ENCODE results near the gene SLC25A34. TPM values are rescaled to one million over a fixed set of nuclear protein-coding genes. Genes with fewer than 3 reads are reported as not detected.

SLC25A34 gene
- 1 to 10 TPM; 2.4 to 7.5 TPM for total RNA-seq

- peaks cover 16 to 55% of the 10 kb centered on the region in 2 donors for H3K4me1 ChIP-seq (ENCODE audit: control insufficient read depth in 1 of 2, low read depth in 2 of 2)
- peak; percentile 23 for TF ChIP-seq CTCF (IDR thresholded peaks at IDR 0.05)
- peak within 1 kb of the TSS; percentile 70 to 74 for H3K27ac ChIP-seq
- ATAC-seq (ENCODE audit: insufficient number of reproducible peaks, low FRiP score, low read depth) (no peak), DNase-seq (ENCODE audit: low spot score) (no peak)
- H3K27me3 ChIP-seq (replicated peaks; ENCODE audit: insufficient read depth): no peaks in the 10 kb centered on the region
- H3K9me3 ChIP-seq: no peaks in the 10 kb centered on the region
- H3K36me3 ChIP-seq: peaks cover 34% of the 10 kb centered on the region
- H3K4me3 ChIP-seq: no peak within 1 kb of the TSS
Observed at GRCh38 chr1:15736038-15736891, at the start of gene SLC25A34. SLC25A34 (plus strand) TSS chr1:15736258; CDS start chr1:15736486, 228 bp downstream.

- Histone ChIP-seq H3K9me3 (no peaks in the 10 kb centered on the region), H3K36me3 (no peaks in the 10 kb centered on the region), H3K27ac (no peak overlapping the region), H3K27me3 (replicated peaks; ENCODE audit: insufficient read depth) (no peaks in the 10 kb centered on the region), H3K4me1 (ENCODE audit: control insufficient read depth in 1 of 2, low read depth in 2 of 2) (peaks cover 24 to 51% of the 10 kb centered on the region in 2 donors), H3K4me3 (no peak overlapping the region)
- DNase-seq (ENCODE audit: low spot score) (no peak), ATAC-seq (ENCODE audit: insufficient number of reproducible peaks, low FRiP score, low read depth) (no peak)
- no peak for TF ChIP-seq CTCF (IDR thresholded peaks at IDR 0.05)
Observed at GRCh38 chr1:15687446-15687845, 48.6 kb upstream of the SLC25A34 start.

- Histone ChIP-seq H3K36me3 (no peaks in the 10 kb centered on the region), H3K27ac (no peak overlapping the region), H3K27me3 (replicated peaks; ENCODE audit: insufficient read depth) (no peaks in the 10 kb centered on the region), H3K9me3 (no peaks in the 10 kb centered on the region), H3K4me3 (no peak overlapping the region), H3K4me1 (ENCODE audit: control insufficient read depth in 1 of 2, low read depth in 2 of 2) (peaks cover 22 to 60% of the 10 kb centered on the region in 2 donors)
- ATAC-seq (ENCODE audit: insufficient number of reproducible peaks, low FRiP score, low read depth): no peak
- no peak for TF ChIP-seq CTCF (IDR thresholded peaks at IDR 0.05)
- DNase-seq (ENCODE audit: low spot score): no peak
Observed at GRCh38 chr1:15690317-15690716, 45.7 kb upstream of the SLC25A34 start.

GRCh38 chr1:15691434-15692032 is 44.5 kb upstream of the SLC25A34 start:
- peak overlapping the region; percentile 34 to 60 for H3K27ac ChIP-seq
- ATAC-seq (ENCODE audit: insufficient number of reproducible peaks, low FRiP score, low read depth) (no peak), DNase-seq (ENCODE audit: low spot score) (no peak)
- H3K27me3 ChIP-seq (replicated peaks; ENCODE audit: insufficient read depth): no peaks in the 10 kb centered on the region
- no peak for TF ChIP-seq CTCF (IDR thresholded peaks at IDR 0.05)
- H3K4me1 ChIP-seq (ENCODE audit: control insufficient read depth in 1 of 2, low read depth in 2 of 2): peaks cover 14 to 54% of the 10 kb centered on the region in 2 donors
- no peaks in the 10 kb centered on the region for H3K9me3 ChIP-seq
- H3K4me3 ChIP-seq: no peak overlapping the region
- no peaks in the 10 kb centered on the region for H3K36me3 ChIP-seq

GRCh38 chr1:15692121-15692682 is 43.9 kb upstream of the SLC25A34 start:
- Histone ChIP-seq H3K27me3 (replicated peaks; ENCODE audit: insufficient read depth) (no peaks in the 10 kb centered on the region), H3K9me3 (no peaks in the 10 kb centered on the region), H3K4me3 (no peak overlapping the region), H3K27ac (no peak overlapping the region), H3K4me1 (ENCODE audit: control insufficient read depth in 1 of 2, low read depth in 2 of 2) (peaks cover 17 to 54% of the 10 kb centered on the region in 2 donors), H3K36me3 (no peaks in the 10 kb centered on the region)
- no peak for ATAC-seq (ENCODE audit: insufficient number of reproducible peaks, low FRiP score, low read depth)
- DNase-seq (ENCODE audit: low spot score): no peak
- TF ChIP-seq CTCF (IDR thresholded peaks at IDR 0.05): no peak
